Measurements from ENCODE around the gene SHISA6. TPM values are rescaled to one million over a fixed set of nuclear protein-coding genes. Genes with fewer than 3 reads are reported as not detected.

Gene SHISA6
- total RNA-seq, 1 experiment from 2014 or later: 2.9 TPM

- Histone ChIP-seq H4K5ac (ENCODE audit: insufficient read length, low read depth, low read length) (no peak overlapping the region), H2BK120ac (ENCODE audit: low read depth, low read length, poor library complexity, severe bottlenecking) (no peak overlapping the region), H3K23ac (ENCODE audit: insufficient read length, low read depth, low read length) (no peak overlapping the region), H4K20me1 (ENCODE audit: control insufficient read depth, insufficient read depth, insufficient read length) (no peaks in the 10 kb centered on the region), H3K27me3 (ENCODE audit: insufficient read depth, low read length) (no peaks in the 10 kb centered on the region), H3K27ac (ENCODE audit: insufficient read length, low read depth, low read length) (no peak overlapping the region), H4K91ac (ENCODE audit: insufficient read length, low read depth, low read length) (no peak overlapping the region), H2AFZ (ENCODE audit: low read length) (no peak overlapping the region), H3K9me3 (ENCODE audit: control insufficient read depth, low read depth, low read length) (no peaks in the 10 kb centered on the region), H2BK15ac (ENCODE audit: low read depth, low read length) (no peak overlapping the region), H2BK5ac (ENCODE audit: insufficient read length, low read length) (no peak overlapping the region), H3K18ac (ENCODE audit: insufficient read length, low read depth, low read length) (no peak overlapping the region), H3K56ac (ENCODE audit: insufficient read length, low read depth, low read length) (no peak overlapping the region), H3K79me1 (ENCODE audit: insufficient read depth, low read depth, low read length, poor library complexity, severe bottlenecking) (no peaks in the 10 kb centered on the region), H3K4me1 (ENCODE audit: insufficient read depth, low read length) (no peaks in the 10 kb centered on the region), H2BK12ac (ENCODE audit: insufficient read length, low read depth, low read length) (no peak overlapping the region), H2AK5ac (ENCODE audit: insufficient read length, low read length) (no peak overlapping the region), H4K8ac (replicated peaks; ENCODE audit: insufficient read length, low read depth, low read length) (no peak overlapping the region), H3K79me2 (ENCODE audit: insufficient read depth, low read length) (no peaks in the 10 kb centered on the region), H3K4ac (ENCODE audit: low read depth, low read length) (no peak overlapping the region), H3K9ac (ENCODE audit: extremely low read depth, insufficient read length, low read length) (no peak overlapping the region), H3K23me2 (ENCODE audit: insufficient read length, low read depth, low read length, poor library complexity, severe bottlenecking) (no peaks in the 10 kb centered on the region), H3K4me2 (ENCODE audit: insufficient read depth, insufficient read length, low read length) (no peak overlapping the region), H3T11ph (ENCODE audit: low read length) (no peak overlapping the region), H2BK20ac (ENCODE audit: low read depth, low read length, poor library complexity, severe bottlenecking) (no peak overlapping the region), H3K14ac (ENCODE audit: insufficient read depth, low read length) (no peak overlapping the region)
- TF ChIP-seq CTCF (conservative IDR thresholded peaks at IDR 0.05): no peak
- no peak overlapping the region for H3K27ac Mint-ChIP-seq
- H3K9me3 Mint-ChIP-seq: peaks cover 0 to 8% of the 10 kb centered on the region in 2 experiments; a peak in 3 of 5 replicates
- WGBS (ENCODE audit: extremely low coverage, insufficient read length, low lambda C conversion rate): no CpG with 5 or more reads among the region's 5 CpGs
- peak; percentile 7 for DNase-seq
- H3K4me3 Mint-ChIP-seq: no peak overlapping the region
- H3K4me1 Mint-ChIP-seq: no peaks in the 10 kb centered on the region
- H3K27me3 Mint-ChIP-seq (ENCODE audit: low read depth): no peaks in the 10 kb centered on the region
- no peaks in the 10 kb centered on the region; a peak in 1 of 7 replicates for H3K36me3 Mint-ChIP-seq (ENCODE audit: insufficient read depth in 1 of 3, low read depth in 3 of 3)
These were observed 77.2 kb downstream of the SHISA6 start for GRCh38 chr17:11318207-11318606.
